A549 treated with GW870086 at 1 μM for 4 hours (cell line): ENCODE measurements around the gene OR4C6. TPM values are rescaled to one million over a fixed set of nuclear protein-coding genes. Genes with fewer than 3 reads are reported as not detected.

ENCODE experiments used
- total RNA-seq: library from RNA; stranded (reverse); fragments of 200-300 nt; extraction: Qiagen RNA extraction; gene quantifications from 5 replicates; pipeline ENCODE4 v1.2.3, GENCODE V29; 2022; ENCODE audit warnings: low read depth

OR4C6 gene
- not detected in 5 replicates for total RNA-seq

GRCh38 chr11:55661901-55662300, at the start of gene OR4C6:
Gene OR4C6 (plus strand): TSS chr11:55662201. CDS start chr11:55665167, 2,966 bp downstream.

GRCh38 chr11:55634813-55635212, 27.2 kb upstream of the OR4C6 start, which contains the start of gene OR4P4:
Gene OR4P4 (plus strand): TSS chr11:55635113.

GRCh38 chr11:55648027-55648426, 14.0 kb upstream of the OR4C6 start, which contains the start of gene OR4S2:
Gene OR4S2 (plus strand): TSS chr11:55648327. CDS start chr11:55650904, 2,577 bp downstream.

Other genes starting within 250 kb of the OR4C6 start
- not detected in 5 replicates for gene OR4C15, start 107.7 kb upstream of the OR4C6 start, total RNA-seq
- gene OR4C16, start 90.1 kb upstream of the OR4C6 start, total RNA-seq: not detected in 5 replicates
- gene OR4C11, start 54.6 kb upstream of the OR4C6 start, total RNA-seq: not detected in 5 replicates
- gene OR4P4, start 27.1 kb upstream of the OR4C6 start, total RNA-seq: not detected in 5 replicates
- gene OR4S2, start 13.9 kb upstream of the OR4C6 start, total RNA-seq: not detected in 5 replicates
- not detected in 5 replicates for gene OR5D13, start 111.2 kb downstream of the OR4C6 start, total RNA-seq
- gene OR5D14, start 133.4 kb downstream of the OR4C6 start, total RNA-seq: not detected in 5 replicates
- gene OR5L1, start 149.2 kb downstream of the OR4C6 start, total RNA-seq: not detected in 5 replicates
- not detected in 5 replicates for gene OR5D18, start 157.4 kb downstream of the OR4C6 start, total RNA-seq
- not detected in 5 replicates for gene OR5L2, start 165.0 kb downstream of the OR4C6 start, total RNA-seq
- gene OR5D16, start 176.6 kb downstream of the OR4C6 start, total RNA-seq: not detected in 5 replicates
- gene TRIM51, start 221.1 kb downstream of the OR4C6 start, total RNA-seq: not detected in 5 replicates